Smooth muscle cell (in vitro differentiated cells): ENCODE measurements around the gene KIAA1328. TPM values are rescaled to one million over a fixed set of nuclear protein-coding genes. Genes with fewer than 3 reads are reported as not detected.

Source experiments
- DNase-seq: peaks from one replicate; lab custom pipeline; 2025; ENCODE audit not compliant: unreplicated experiment; lab: John Stamatoyannopoulos, UW
- H2AFZ ChIP-seq: fragments of 200-600 bp; sonication (generic); 2 replicates; pipeline ENCODE4 v1.6.0; 2016; ENCODE audit warnings: antibody characterized with exemption, low read depth, mild to moderate bottlenecking
- H3F3A ChIP-seq: fragments of 200-600 bp; sonication (generic); 2 replicates; pipeline ENCODE4 v1.6.0; 2017; ENCODE audit warnings: antibody characterized with exemption, low read depth
- H3K27ac ChIP-seq: fragments of 200-600 bp; sonication (generic); 2 replicates; pipeline ENCODE4 v1.5.1; 2016; ENCODE audit warnings: low read depth, mild to moderate bottlenecking
- H3K27me3 ChIP-seq: fragments of 200-600 bp; sonication (generic); 2 replicates; pipeline ENCODE4 v1.6.1; 2016; ENCODE audit warnings: low read depth, mild to moderate bottlenecking
- H3K36me3 ChIP-seq: fragments of 200-600 bp; sonication (generic); 2 replicates; pipeline ENCODE4 v1.5.1; 2016; ENCODE audit warnings: low read depth
- H3K4me1 ChIP-seq: fragments of 200-600 bp; sonication (generic); 2 replicates; pipeline ENCODE4 v1.5.1; 2016; ENCODE audit warnings: low read depth
- H3K4me2 ChIP-seq: fragments of 200-600 bp; sonication (generic); 2 replicates; pipeline ENCODE4 v1.6.0; 2016; ENCODE audit warnings: mild to moderate bottlenecking
- H3K4me3 ChIP-seq: fragments of 200-600 bp; sonication (generic); 2 replicates; pipeline ENCODE4 v1.5.1; 2016; ENCODE audit warnings: mild to moderate bottlenecking
- H3K79me2 ChIP-seq: fragments of 200-600 bp; sonication (generic); 2 replicates; pipeline ENCODE4 v1.6.0; 2016; ENCODE audit warnings: low read depth, mild to moderate bottlenecking
- H3K9ac ChIP-seq: fragments of 200-600 bp; sonication (generic); 2 replicates; pipeline ENCODE4 v1.6.0; 2016; ENCODE audit warnings: low read depth
- H3K9me3 ChIP-seq: fragments of 200-600 bp; sonication (generic); replicated peaks from 2 replicates; pipeline ENCODE4 v1.5.1; 2016; ENCODE audit warnings: low read depth
- H4K20me1 ChIP-seq: fragments of 200-600 bp; sonication (generic); 2 replicates; pipeline ENCODE4 v1.6.0; 2016; ENCODE audit warnings: low read depth
- CTCF ChIP-seq: fragments of 200-600 bp; sonication (generic); IDR thresholded peaks from 2 replicates; pipeline ENCODE4 v1.5.1; 2017; ENCODE audit warnings: borderline replicate concordance, mild to moderate bottlenecking, antibody characterized with exemption; ENCODE audit not compliant: insufficient read depth, poor library complexity, severe bottlenecking
- WGBS: methylation state at CpG from one replicate; pipeline ENCODE4 v1.1.7; 2016; ENCODE audit warnings: low lambda C conversion rate; 5-methylcytosine and 5-hydroxymethylcytosine counted together
- polyA plus RNA-seq: library from polyadenylated mRNA; unstranded; fragments of >200 nt; fragmentation: Nextera tagmentation; extraction: Ambion mirVana; gene quantifications from 2 replicates; pipeline ENCODE4 v1.2.1, GENCODE V29; 2016
- total RNA-seq: library from RNA; depleted of rRNA; stranded (reverse); fragments of >200 nt; gene quantifications from 2 replicates; pipeline ENCODE4 v1.2.3, GENCODE V29; 2014

Gene KIAA1328
- total and polyA plus RNA-seq, 2 experiments from 2014 or later, result 2.2 to 11.7 TPM

GRCh38 chr18:36849288-36850006, 20.5 kb downstream of the KIAA1328 start:
- WGBS, result 53% methylated on average over 2 of the region's 2 CpGs

GRCh38 chr18:36850527-36851201, 21.7 kb downstream of the KIAA1328 start:
- H3K27ac ChIP-seq, result peak overlapping the region; percentile 58
- no peak overlapping the region for H3K9ac ChIP-seq
- H3K4me2 ChIP-seq, result no peak overlapping the region

More at GRCh38 chr18:36849288-36850006, 20.5 kb downstream of the KIAA1328 start:
- no peak for TF ChIP-seq CTCF
- Histone ChIP-seq H3K27me3 (no peaks in the 10 kb centered on the region), H2AFZ (no peak overlapping the region), H3K4me3 (no peak overlapping the region), H3F3A (no peaks in the 10 kb centered on the region), H3K4me2 (no peak overlapping the region), H3K27ac (peak overlapping the region; percentile 9), H3K79me2 (no peaks in the 10 kb centered on the region), H3K36me3 (peaks cover 5% of the 10 kb centered on the region), H3K9me3 (peaks cover 4% of the 10 kb centered on the region), H3K9ac (no peak overlapping the region), H4K20me1 (no peaks in the 10 kb centered on the region), H3K4me1 (no peaks in the 10 kb centered on the region)
- no peak for DNase-seq

GRCh38 chr18:36851202-36851590, 22.3 kb downstream of the KIAA1328 start:
- H3K27me3 ChIP-seq, result no peaks in the 10 kb centered on the region
- H3K9me3 ChIP-seq, result peaks cover 4% of the 10 kb centered on the region
- no peak overlapping the region for H3K4me2 ChIP-seq
- no peak for DNase-seq
- H3K79me2 ChIP-seq, result no peaks in the 10 kb centered on the region
- H3F3A ChIP-seq, result no peaks in the 10 kb centered on the region
- H3K27ac ChIP-seq, result peak overlapping the region; percentile 58
- H2AFZ ChIP-seq, result no peak overlapping the region
- 78% methylated on average over 2 of the region's 2 CpGs for WGBS
- no peak overlapping the region for H3K9ac ChIP-seq
- H3K4me1 ChIP-seq, result no peaks in the 10 kb centered on the region
- H3K4me3 ChIP-seq, result no peak overlapping the region
- TF ChIP-seq CTCF, result no peak
- no peaks in the 10 kb centered on the region for H4K20me1 ChIP-seq
- H3K36me3 ChIP-seq, result no peaks in the 10 kb centered on the region

More at GRCh38 chr18:36850527-36851201, 21.7 kb downstream of the KIAA1328 start:
- no peak for TF ChIP-seq CTCF
- no peak overlapping the region for H2AFZ ChIP-seq
- WGBS, result 3% methylated on average over 1 of the region's 1 CpG
- DNase-seq, result no peak
- peaks cover 4% of the 10 kb centered on the region for H3K9me3 ChIP-seq
- no peaks in the 10 kb centered on the region for H3K36me3 ChIP-seq
- no peaks in the 10 kb centered on the region for H3F3A ChIP-seq
- no peaks in the 10 kb centered on the region for H3K4me1 ChIP-seq
- H3K27me3 ChIP-seq, result no peaks in the 10 kb centered on the region
- H3K4me3 ChIP-seq, result no peak overlapping the region
- H3K79me2 ChIP-seq, result no peaks in the 10 kb centered on the region
- H4K20me1 ChIP-seq, result no peaks in the 10 kb centered on the region
